Mesenteric fat pad (tissue), 1 donor: ENCODE results near the gene CWF19L1. TPM values are rescaled to one million over a fixed set of nuclear protein-coding genes. Genes with fewer than 3 reads are reported as not detected.

Source experiments
- DNase-seq: peaks from one replicate; pipeline ENCODE4 v3.0.0-alpha.2; 2020; ENCODE audit warnings: low spot score
- total RNA-seq: library from RNA; stranded (reverse); fragmentation: NEBNext Ultra II Directional; extraction: Animal tissue kit (Norgen Biotek cat#: 25700); gene quantifications from one replicate; pipeline ENCODE4 v1.2.1, GENCODE V29; 2021
- donor health status: DM: yes; HTN: yes; CAD: no.

CWF19L1 gene
- total RNA-seq, 1 donor from 2014 or later, result 19.0 TPM

GRCh38 chr10:100182908-100183307 lies 84.5 kb downstream of the CWF19L1 start:
- DNase-seq, result no peak

Other genes starting within 250 kb of the CWF19L1 start
- gene CPN1, start 185.8 kb downstream of the CWF19L1 start, total RNA-seq, result not detected
- gene ERLIN1, start 81.6 kb downstream of the CWF19L1 start, total RNA-seq, result 38.2 TPM
- gene CHUK, start 38.0 kb downstream of the CWF19L1 start, total RNA-seq, result 22.9 TPM
- gene BLOC1S2, start 19.0 kb upstream of the CWF19L1 start, total RNA-seq, result 30.4 TPM
- 0.39 TPM for gene PKD2L1, start 62.6 kb upstream of the CWF19L1 start, total RNA-seq
- 1,693 TPM for gene SCD, start 79.6 kb upstream of the CWF19L1 start, total RNA-seq
- not detected for gene WNT8B, start 195.4 kb upstream of the CWF19L1 start, total RNA-seq